ENCODE measurements around the gene BUD23. TPM values are rescaled to one million over a fixed set of nuclear protein-coding genes. Genes with fewer than 3 reads are reported as not detected.
A peak's percentile ranks its signal among the peaks of the same experiment; 100 is the strongest.
"Not testable (repeated sequence)": the region's sequence is repeated elsewhere in the genome, so short reads cannot be mapped to it uniquely, and the experiment has no call there.

BUD23 gene
- total RNA-seq, 4 donors from 2014 or later = 83.9 to 128 (median 114) TPM

DNA sequence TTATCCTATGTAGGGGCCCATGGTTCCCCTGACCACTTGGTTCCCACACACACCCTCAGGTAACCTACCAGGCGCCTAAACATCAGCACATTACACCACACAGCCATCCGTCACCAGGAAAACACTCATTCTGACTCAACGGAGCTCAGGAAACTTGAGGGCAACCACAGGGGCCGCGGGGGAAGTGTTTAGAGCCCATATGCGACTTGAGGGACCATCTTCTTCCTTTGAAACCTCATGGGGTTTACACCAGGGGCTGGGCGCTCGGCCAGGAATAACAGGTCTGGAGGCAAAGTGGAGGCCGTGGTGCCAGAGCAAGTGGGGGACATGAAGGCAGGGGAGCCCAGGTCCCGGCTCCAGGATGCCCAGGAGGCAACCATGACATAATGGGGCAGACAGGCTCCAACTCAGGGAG, 34.6 kb downstream of the BUD23 start:
- no peaks in the 10 kb centered on the region for H3K27me3 ChIP-seq
- no peak for DNase-seq
- H3K4me3 ChIP-seq = no peak overlapping the region
- no peaks in the 10 kb centered on the region for H3K9me3 ChIP-seq
- H3K36me3 ChIP-seq = no peaks in the 10 kb centered on the region
- in situ Hi-C loops (cut with MboI; ENCODE audit: low sequenced_read_pairs in 4 of 4) = loop anchor here in 1 of 4 donors (10.0 kb wide), 1 partner anchor 103 kb away; no protein-coding TSS in a partner anchor
- TF ChIP-seq POLR2A (IDR thresholded peaks at IDR 0.05) = no peak
- TF ChIP-seq, protein P1, sequence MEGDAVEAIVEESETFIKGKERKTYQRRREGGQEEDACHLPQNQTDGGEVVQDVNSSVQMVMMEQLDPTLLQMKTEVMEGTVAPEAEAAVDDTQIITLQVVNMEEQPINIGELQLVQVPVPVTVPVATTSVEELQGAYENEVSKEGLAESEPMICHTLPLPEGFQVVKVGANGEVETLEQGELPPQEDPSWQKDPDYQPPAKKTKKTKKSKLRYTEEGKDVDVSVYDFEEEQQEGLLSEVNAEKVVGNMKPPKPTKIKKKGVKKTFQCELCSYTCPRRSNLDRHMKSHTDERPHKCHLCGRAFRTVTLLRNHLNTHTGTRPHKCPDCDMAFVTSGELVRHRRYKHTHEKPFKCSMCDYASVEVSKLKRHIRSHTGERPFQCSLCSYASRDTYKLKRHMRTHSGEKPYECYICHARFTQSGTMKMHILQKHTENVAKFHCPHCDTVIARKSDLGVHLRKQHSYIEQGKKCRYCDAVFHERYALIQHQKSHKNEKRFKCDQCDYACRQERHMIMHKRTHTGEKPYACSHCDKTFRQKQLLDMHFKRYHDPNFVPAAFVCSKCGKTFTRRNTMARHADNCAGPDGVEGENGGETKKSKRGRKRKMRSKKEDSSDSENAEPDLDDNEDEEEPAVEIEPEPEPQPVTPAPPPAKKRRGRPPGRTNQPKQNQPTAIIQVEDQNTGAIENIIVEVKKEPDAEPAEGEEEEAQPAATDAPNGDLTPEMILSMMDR (IDR thresholded peaks at IDR 0.05 in 4 of 5, conservative IDR thresholded peaks at IDR 0.05 in 1 of 5) = no peak
- peaks cover 10 to 28% of the 10 kb centered on the region in 2 donors for H3K4me1 ChIP-seq
- no peak for ATAC-seq
- no peak overlapping the region for H3K27ac ChIP-seq
- intact Hi-C loops (cut with DNase I; ENCODE audit: low total_unique reads) = loop anchor here (5.0 kb wide), 1 partner anchor 36 kb away; the partner anchor contains the start of genes BUD23 and DNAJC30

DNA sequence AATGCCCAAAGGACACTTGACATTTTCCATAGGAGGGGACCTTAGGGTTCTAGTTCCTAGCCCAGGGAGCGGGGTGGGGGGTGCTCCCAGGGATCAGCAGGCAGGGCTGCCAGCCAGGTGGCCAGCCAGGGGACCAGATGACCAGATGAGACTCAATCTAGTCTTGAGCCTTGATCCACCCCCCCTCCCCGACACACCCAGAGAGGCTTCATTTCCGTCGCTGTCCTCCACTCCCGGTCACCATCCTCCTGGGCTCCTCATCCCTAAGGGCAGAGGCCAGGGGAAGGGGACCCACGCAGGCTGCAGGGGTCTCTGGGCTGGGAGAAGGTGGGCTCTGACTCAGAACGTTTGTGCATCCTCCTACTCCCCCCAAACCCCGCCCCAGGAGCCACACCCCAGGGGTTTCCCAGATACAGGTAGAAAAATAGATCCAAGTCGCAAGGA, 35.1 kb downstream of the BUD23 start:
- DNase-seq (no peak), ATAC-seq (no peak)
- H3K4me1 ChIP-seq = peaks cover 10 to 28% of the 10 kb centered on the region in 2 donors
- TF ChIP-seq POLR2A (IDR thresholded peaks at IDR 0.05) = no peak
- TF ChIP-seq, protein P1 (IDR thresholded peaks at IDR 0.05 in 4 of 5, conservative IDR thresholded peaks at IDR 0.05 in 1 of 5) = no peak
- in situ Hi-C loops (cut with MboI; ENCODE audit: low sequenced_read_pairs in 4 of 4) (loop anchor here in 1 of 4 donors (10.0 kb wide), 1 partner anchor 104 kb away; no protein-coding TSS in a partner anchor), intact Hi-C loops (cut with DNase I; ENCODE audit: low total_unique reads) (loop anchor here (5.0 kb wide), 1 partner anchor 36 kb away; the partner anchor contains the start of genes BUD23 and DNAJC30)
- no peaks in the 10 kb centered on the region for H3K9me3 ChIP-seq
- peak overlapping the region; percentile 65 to 95 (median 81) for H3K4me3 ChIP-seq
- H3K27me3 ChIP-seq = no peaks in the 10 kb centered on the region
- H3K36me3 ChIP-seq = no peaks in the 10 kb centered on the region
- no peak overlapping the region for H3K27ac ChIP-seq

DNA sequence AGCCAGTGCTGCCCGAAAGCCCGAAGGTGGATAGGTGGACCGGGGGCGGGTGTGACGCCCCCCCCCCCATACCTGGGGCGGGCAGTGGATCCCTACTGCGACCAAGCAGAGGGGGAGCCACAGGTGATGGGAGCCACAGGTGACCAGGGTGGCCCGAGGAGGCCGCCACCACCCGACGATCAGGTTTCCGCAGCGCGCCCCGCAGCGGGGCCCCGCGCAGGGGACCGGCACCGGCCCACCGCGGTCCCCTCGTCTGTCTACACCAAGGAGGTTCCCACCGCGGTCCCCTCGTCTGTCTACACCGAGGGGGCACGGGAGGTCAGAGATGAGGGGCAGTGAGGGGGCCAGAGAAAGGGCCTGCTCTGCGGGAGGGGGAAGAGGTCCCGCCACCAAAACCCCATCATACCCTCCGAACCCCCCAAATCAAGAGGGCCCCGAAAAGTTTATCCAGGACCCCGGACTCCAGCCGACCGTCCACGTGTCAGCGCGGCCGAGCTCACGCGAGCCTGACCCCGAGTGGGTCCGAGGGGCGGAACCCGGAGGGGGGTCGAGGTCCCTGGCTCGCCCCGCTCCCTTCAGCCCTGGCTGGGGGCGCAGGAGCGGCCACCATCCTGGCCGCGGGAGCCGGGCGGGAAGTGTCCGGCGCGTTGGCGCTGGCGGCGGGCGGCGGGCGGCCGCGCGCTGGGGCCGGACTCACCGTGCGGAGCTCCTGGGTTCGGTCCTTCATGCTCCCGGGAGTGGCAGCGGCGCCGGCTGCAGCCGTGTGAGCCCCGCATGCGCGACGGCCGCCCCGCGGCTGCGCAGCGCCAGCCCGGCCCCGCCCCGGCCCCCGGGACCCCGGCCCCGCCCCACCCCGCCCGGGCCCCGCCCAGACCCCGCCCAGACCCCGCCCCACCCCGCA, 35.8 kb downstream of the BUD23 start, which contains the start of gene STX1A:
Gene STX1A (minus strand): TSS at position 765 of the 901 bp plus-strand sequence. CDS start 38 bp downstream, at position 727.
- Histone ChIP-seq H3K4me1 (peaks cover 10 to 28% of the 10 kb centered on the region in 2 donors), H3K9me3 (no peaks in the 10 kb centered on the region), H3K36me3 (no peaks in the 10 kb centered on the region), H3K4me3 (peak within 1 kb of the TSS; percentile 65 to 95 (median 81)), H3K27ac (peak within 1 kb of the TSS; percentile 43 to 78 (median 60)), H3K27me3 (no peaks in the 10 kb centered on the region)
- ATAC-seq (peak; percentile 76 to 83), DNase-seq (peak; percentile 36 to 62)
- TF ChIP-seq POLR2A (IDR thresholded peaks at IDR 0.05) = peak; percentile 51 to 72
- TF ChIP-seq, protein P1 (IDR thresholded peaks at IDR 0.05 in 4 of 5, conservative IDR thresholded peaks at IDR 0.05 in 1 of 5) = no peak
- intact Hi-C loops (cut with DNase I; ENCODE audit: low total_unique reads) = loop anchor here (1.0 to 5.0 kb wide), 2 partner anchors 19 to 37 kb away; partner anchors contain the start of genes ABHD11, BUD23 and DNAJC30
- in situ Hi-C loops (cut with MboI; ENCODE audit: low sequenced_read_pairs in 4 of 4) = loop anchor here in 1 of 4 donors (10.0 kb wide), 1 partner anchor 104 kb away; no protein-coding TSS in a partner anchor

DNA sequence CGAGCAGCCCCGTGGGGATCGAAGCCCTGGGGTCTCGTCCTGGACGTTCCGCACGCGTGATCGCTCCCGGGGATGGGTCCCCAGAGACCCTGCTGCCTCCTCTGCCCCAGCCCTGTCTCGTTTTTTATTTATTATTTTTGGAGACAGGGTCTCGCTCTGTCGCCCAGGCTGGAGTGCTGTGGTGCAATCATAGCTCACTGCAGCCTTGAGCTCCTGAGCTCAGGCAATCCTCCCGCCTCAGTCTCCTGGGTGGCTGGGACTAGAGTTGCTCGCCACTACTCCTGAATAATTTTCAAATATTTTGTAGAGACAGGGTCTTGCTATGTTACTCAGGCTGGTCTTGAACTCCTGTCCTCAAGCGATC, 36.4 kb downstream of the BUD23 start:
- H3K27ac ChIP-seq = peak overlapping the region in 3 of 4 donors; percentile 33 to 50 (median 36)
- intact Hi-C loops (cut with DNase I; ENCODE audit: low total_unique reads) (loop anchor here (1.0 to 5.0 kb wide), 2 partner anchors 19 to 37 kb away; partner anchors contain the start of genes ABHD11, BUD23 and DNAJC30), in situ Hi-C loops (cut with MboI; ENCODE audit: low sequenced_read_pairs in 4 of 4) (loop anchor here in 2 of 4 donors (5.0 to 10.0 kb wide), 2 partner anchors 105 to 112 kb away; no protein-coding TSS in a partner anchor)
- peak; percentile 11 to 13 for ATAC-seq
- H3K27me3 ChIP-seq = no peaks in the 10 kb centered on the region
- H3K36me3 ChIP-seq = no peaks in the 10 kb centered on the region
- H3K4me1 ChIP-seq = peaks cover 10 to 28% of the 10 kb centered on the region in 2 donors
- DNase-seq = no peak
- no peaks in the 10 kb centered on the region for H3K9me3 ChIP-seq
- TF ChIP-seq POLR2A (IDR thresholded peaks at IDR 0.05) = no peak
- TF ChIP-seq, protein P1 (IDR thresholded peaks at IDR 0.05 in 4 of 5, conservative IDR thresholded peaks at IDR 0.05 in 1 of 5) = no peak
- peak overlapping the region; percentile 52 to 90 (median 62) for H3K4me3 ChIP-seq

DNA sequence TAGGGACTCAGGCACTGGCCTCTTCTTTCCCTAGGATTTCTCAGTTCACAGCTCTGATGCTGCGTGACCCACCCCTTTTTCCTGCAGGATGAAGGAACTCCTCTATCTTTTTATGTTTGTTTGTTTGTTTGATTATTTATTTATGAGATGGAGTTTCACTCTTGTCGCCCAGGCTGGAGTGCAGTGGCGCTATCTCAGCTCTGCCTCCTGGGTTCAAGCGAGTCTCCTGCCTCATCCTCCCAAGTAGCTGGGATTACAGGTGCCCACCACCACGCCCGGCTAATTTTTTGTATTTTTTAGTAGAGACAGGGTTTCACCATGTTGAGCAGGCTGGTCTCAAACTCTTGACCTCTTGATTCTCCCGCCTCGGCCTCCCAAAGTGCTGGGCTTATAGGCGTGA, 37.0 kb downstream of the BUD23 start:
- intact Hi-C loops (cut with DNase I; ENCODE audit: low total_unique reads); H3K27me3 ChIP-seq; H3K4me3 ChIP-seq; H3K9me3 ChIP-seq; H3K36me3 ChIP-seq; ATAC-seq; DNase-seq: not testable (repeated sequence)
- Histone ChIP-seq H3K27ac (peak overlapping the region in 1 of 4 donors; percentile 33), H3K4me1 (peaks cover 10 to 28% of the 10 kb centered on the region in 2 donors)
- in situ Hi-C loops (cut with MboI; ENCODE audit: low sequenced_read_pairs in 4 of 4) = loop anchor here in 1 of 4 donors (5.0 kb wide), 1 partner anchor 113 kb away; no protein-coding TSS in a partner anchor
